OCI-LY1 (cell line): ENCODE data around the gene VWA5B1.

Experiments used
- EZH2 ChIP-seq: fragments of 200-600 bp; sonication (generic), shearing (Covaris generic); IDR thresholded peaks from 2 replicates; pipeline ENCODE4 v1.8.0; 2017; ENCODE audit warnings: borderline replicate concordance, mixed run types, mild to moderate bottlenecking, antibody characterized with exemption, low read length, moderate library complexity, mixed read lengths
- TF ChIP-seq, protein P1 (sequence below): fragments of 200-600 bp; sonication (generic), shearing (Covaris generic); IDR thresholded peaks from 2 replicates; pipeline ENCODE4 v1.5.1; 2017; ENCODE audit warnings: mild to moderate bottlenecking, antibody characterized with exemption, low read length, moderate library complexity, mixed read lengths

DNA sequence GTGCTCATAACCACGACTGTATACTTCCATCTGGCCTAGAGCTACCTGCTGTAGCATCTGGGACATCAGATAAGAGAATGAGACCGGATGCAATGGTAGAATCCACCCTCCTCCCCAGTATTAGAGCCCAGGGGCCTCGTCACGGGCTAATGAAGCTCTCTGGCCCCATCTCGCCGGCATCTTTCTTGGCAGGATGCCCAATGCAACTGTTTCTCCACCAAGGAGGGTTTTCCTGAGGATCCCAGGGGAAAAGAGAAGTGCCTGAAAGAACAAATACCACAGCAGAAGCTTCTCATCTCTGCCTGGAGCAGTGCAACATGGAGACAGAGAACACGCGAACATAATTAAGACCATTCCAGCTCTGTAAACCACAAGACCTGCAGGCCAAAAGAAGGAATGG lies 80.0 kb downstream of the VWA5B1 start:
- TF ChIP-seq, protein P1, sequence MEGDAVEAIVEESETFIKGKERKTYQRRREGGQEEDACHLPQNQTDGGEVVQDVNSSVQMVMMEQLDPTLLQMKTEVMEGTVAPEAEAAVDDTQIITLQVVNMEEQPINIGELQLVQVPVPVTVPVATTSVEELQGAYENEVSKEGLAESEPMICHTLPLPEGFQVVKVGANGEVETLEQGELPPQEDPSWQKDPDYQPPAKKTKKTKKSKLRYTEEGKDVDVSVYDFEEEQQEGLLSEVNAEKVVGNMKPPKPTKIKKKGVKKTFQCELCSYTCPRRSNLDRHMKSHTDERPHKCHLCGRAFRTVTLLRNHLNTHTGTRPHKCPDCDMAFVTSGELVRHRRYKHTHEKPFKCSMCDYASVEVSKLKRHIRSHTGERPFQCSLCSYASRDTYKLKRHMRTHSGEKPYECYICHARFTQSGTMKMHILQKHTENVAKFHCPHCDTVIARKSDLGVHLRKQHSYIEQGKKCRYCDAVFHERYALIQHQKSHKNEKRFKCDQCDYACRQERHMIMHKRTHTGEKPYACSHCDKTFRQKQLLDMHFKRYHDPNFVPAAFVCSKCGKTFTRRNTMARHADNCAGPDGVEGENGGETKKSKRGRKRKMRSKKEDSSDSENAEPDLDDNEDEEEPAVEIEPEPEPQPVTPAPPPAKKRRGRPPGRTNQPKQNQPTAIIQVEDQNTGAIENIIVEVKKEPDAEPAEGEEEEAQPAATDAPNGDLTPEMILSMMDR, result no peak
- TF ChIP-seq EZH2, result no peak
